Left kidney (tissue), 2 donors: ENCODE results near the gene LAMB2. TPM values are rescaled to one million over a fixed set of nuclear protein-coding genes. Genes with fewer than 3 reads are reported as not detected.

Experiments
- DNase-seq: peaks from one replicate; pipeline ENCODE4 v3.0.0-alpha.2; 2013
- polyA plus RNA-seq: library from polyadenylated mRNA; unstranded; fragments of 120-200 nt; gene quantifications from one replicate; pipeline ENCODE4 v1.2.1, GENCODE V29; 2013; ENCODE audit not compliant: insufficient read length

The LAMB2 gene
- polyA plus RNA-seq, 1 donor, result 435 TPM

DNA sequence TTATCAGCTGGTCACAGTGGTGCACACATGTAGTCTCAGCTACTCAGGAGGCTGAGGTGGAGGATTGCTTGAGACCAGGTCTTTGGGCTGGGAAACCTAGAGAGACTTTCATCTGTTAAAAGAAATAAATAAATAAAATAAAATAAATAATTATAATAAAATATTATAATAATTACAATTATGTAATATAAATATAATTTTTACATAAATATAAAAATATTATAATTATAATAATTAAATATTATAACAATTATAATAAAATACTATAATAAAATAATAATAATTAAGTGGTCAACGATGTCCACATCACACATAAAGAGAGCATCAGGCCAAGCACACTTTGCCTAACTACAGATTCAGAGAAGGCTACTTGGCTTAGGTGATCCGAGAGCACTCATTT is 53.6 kb downstream of the LAMB2 start:
- DNase-seq, result no peak

- DNase-seq, result no peak
These were observed 56.2 kb downstream of the LAMB2 start for GRCh38 chr3:49076646-49077045.

DNA sequence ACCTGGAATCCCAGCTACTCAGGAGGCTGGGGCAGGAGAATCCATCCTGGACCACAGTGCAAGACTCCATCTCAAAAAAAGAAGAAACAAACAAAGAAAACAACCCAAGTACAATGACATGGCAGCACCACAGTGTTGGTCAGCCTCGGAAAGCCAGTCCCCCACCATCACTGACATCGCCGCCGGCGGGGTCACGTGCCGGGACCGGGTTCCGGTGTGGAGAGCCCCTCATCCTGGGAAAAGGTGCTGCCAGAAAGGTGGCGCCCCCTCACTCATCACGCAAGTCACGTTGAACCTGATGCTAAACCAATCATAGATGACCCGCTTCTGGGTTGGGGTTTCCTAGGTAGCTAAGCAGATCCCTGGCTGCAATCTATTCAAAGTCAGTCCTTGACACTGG is 56.7 kb downstream of the LAMB2 start:
- no peak for DNase-seq

Other genes starting within 250 kb of the LAMB2 start
- 20.9 TPM for gene SLC25A20, start 234.2 kb downstream of the LAMB2 start, polyA plus RNA-seq
- 112 TPM for gene ARIH2, start 214.2 kb downstream of the LAMB2 start, polyA plus RNA-seq
- gene P4HTM, start 142.8 kb downstream of the LAMB2 start, polyA plus RNA-seq, result 42.0 TPM
- gene WDR6, start 125.7 kb downstream of the LAMB2 start, polyA plus RNA-seq, result 214 TPM
- gene DALRD3, start 114.5 kb downstream of the LAMB2 start, polyA plus RNA-seq, result 78.5 TPM
- 50.2 TPM for gene NDUFAF3, start 110.9 kb downstream of the LAMB2 start, polyA plus RNA-seq
- gene IMPDH2, start 103.7 kb downstream of the LAMB2 start, polyA plus RNA-seq, result 217 TPM
- 97.6 TPM for gene QRICH1, start 39.0 kb downstream of the LAMB2 start, polyA plus RNA-seq
- 315 TPM for gene QARS1, start 28.3 kb downstream of the LAMB2 start, polyA plus RNA-seq
- 56.3 TPM for gene USP19, start 12.2 kb downstream of the LAMB2 start, polyA plus RNA-seq
- 21.0 TPM for gene CCDC71, start 33.3 kb upstream of the LAMB2 start, polyA plus RNA-seq
- 41.1 TPM for gene KLHDC8B, start 38.5 kb upstream of the LAMB2 start, polyA plus RNA-seq
- 13.1 TPM for gene C3orf62, start 144.2 kb upstream of the LAMB2 start, polyA plus RNA-seq
- gene USP4, start 207.0 kb upstream of the LAMB2 start, polyA plus RNA-seq, result 81.0 TPM
- gene GPX1, start 225.3 kb upstream of the LAMB2 start, polyA plus RNA-seq, result 84.1 TPM